Aorta (tissue), 5 donors: ENCODE data around the gene CADM3. TPM values are rescaled to one million over a fixed set of nuclear protein-coding genes. Genes with fewer than 3 reads are reported as not detected.

Experiments
- ATAC-seq: fragments of 200-7000 bp; cut with Tn5 transposase; one replicate; pipeline ENCODE4 v1.9.1; 2022; ENCODE audit warnings: moderate library complexity; ENCODE audit not compliant: low FRiP score
- DNase-seq, 2 donors: peaks; one replicate each; pipeline ENCODE4 v3.0.0-alpha.2; 2020
- H3K27ac ChIP-seq, 2 donors: one replicate each; pipeline ENCODE4 v1.5.1; 2013; ENCODE audit warnings: low read length in 2 of 2, mild to moderate bottlenecking in 2 of 2, moderate library complexity in 2 of 2, control low read depth in 1 of 2, inconsistent platforms in 1 of 2, low read depth in 1 of 2
- H3K27me3 ChIP-seq, 2 donors: one replicate each; pipeline ENCODE4 v1.6.1; 2013; ENCODE audit warnings: control low read depth in 1 of 2, low read length in 1 of 2, mild to moderate bottlenecking in 1 of 2, moderate library complexity in 1 of 2; ENCODE audit not compliant: insufficient read depth in 2 of 2, control insufficient read depth in 1 of 2
- H3K36me3 ChIP-seq, 2 donors: one replicate each; pipeline ENCODE4 v1.6.1; 2013; ENCODE audit warnings: control low read depth in 1 of 2, low read length in 1 of 2, mild to moderate bottlenecking in 1 of 2; ENCODE audit not compliant: insufficient read depth in 2 of 2, control insufficient read depth in 1 of 2
- H3K4me1 ChIP-seq, 2 donors: one replicate each; pipeline ENCODE4 v1.6.1; 2013; ENCODE audit warnings: low read length in 2 of 2, control low read depth in 1 of 2, mild to moderate bottlenecking in 1 of 2, moderate library complexity in 1 of 2; ENCODE audit not compliant: insufficient read depth in 2 of 2, control insufficient read depth in 1 of 2
- H3K4me3 ChIP-seq, 2 donors: one replicate each; pipeline ENCODE4 v1.5.1; 2013; ENCODE audit warnings: low read length in 2 of 2, control low read depth in 1 of 2, mild to moderate bottlenecking in 1 of 2
- H3K9me3 ChIP-seq: one replicate; pipeline ENCODE4 v1.6.1; 2013; ENCODE audit warnings: mild to moderate bottlenecking, low read length; ENCODE audit not compliant: control insufficient read depth
- WGBS, 2 donors: extraction: QIAGEN DNeasy Blood & Tissue Kit; methylation state at CpG; one replicate each; pipeline ENCODE4 v1.1.7; 2013; 5-methylcytosine and 5-hydroxymethylcytosine counted together
- intact Hi-C, 2 donors: fragments of 100-400 bp; cut with DNase I; formaldehyde crosslinking; loops; one replicate each; pipeline versions ENCODE4 v1.14.2 to v1.15.0; 2022
- polyA plus RNA-seq, 2 donors: library from polyadenylated mRNA; stranded (reverse); fragments of 200-250 nt; gene quantifications; one replicate each; pipeline ENCODE4 v1.2.3, GENCODE V29; 2013
- total RNA-seq, 2 donors: library from RNA; stranded (reverse); fragmentation: NEBNext Ultra II Directional; extraction: Animal tissue kit (Norgen Biotek cat#: 25700); gene quantifications; one replicate each; pipeline ENCODE4 v1.2.1, GENCODE V29; 2021
- donor health status: healthy with polysubstance abuse.
- donor health status: Bipolar disorder and iron deficiency.
- donor health status: DM: no; HTN: no; CAD: no.
- donor health status: DM: no; HTN: no; CAD: no.
- donor health status: DM: yes; HTN: yes; CAD: no.

Gene CADM3
- total and polyA plus RNA-seq, 4 donors = 0.75 to 41.2 (median 10.9) TPM; not detected in 1

DNA sequence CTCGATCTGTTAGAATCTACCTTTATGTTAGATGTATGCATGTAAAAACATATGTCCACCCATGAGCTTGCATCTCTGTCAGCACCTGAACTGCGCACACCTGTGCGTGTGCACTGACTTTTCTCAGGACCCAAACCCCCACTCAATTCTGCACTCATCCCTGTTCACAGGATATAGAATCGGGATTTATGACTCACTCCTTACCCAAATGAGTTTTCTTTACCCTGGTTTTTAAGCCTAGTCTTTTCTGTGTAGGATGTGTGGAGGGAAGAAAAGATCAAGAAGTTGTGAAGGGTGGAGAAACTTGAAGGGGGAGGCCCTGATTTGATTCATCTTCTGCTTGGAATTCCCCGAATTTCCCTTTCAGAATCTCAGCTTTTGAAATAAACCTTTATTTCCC, 35.7 kb downstream of the CADM3 start:
- intact Hi-C loops = no loop called here
- Histone ChIP-seq H3K27me3 (no peaks in the 10 kb centered on the region), H3K4me3 (no peak overlapping the region)

DNA sequence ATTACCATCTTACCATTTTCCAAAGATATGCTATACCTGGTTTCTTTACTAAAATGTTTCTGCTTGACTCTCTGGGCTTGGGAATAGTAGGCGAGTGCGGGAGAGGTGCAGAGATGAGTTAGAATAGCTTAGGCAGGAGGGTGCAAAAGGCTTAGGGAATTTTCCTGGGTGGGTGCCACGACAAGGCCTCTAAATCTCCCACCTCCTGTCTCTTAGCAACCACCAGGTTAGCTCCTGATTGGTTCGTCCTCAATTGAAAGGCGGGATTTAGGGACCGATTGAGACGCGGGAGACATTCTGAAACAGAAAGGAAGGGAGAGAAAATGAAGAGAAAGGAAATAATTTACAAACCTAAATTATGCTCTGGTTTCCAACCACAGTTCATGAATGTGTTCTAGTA, 36.4 kb downstream of the CADM3 start:
- 23% methylated on average over 8 of the region's 8 CpGs for whole genome bisulfite sequencing, 2 donors
- H3K36me3 ChIP-seq = no peaks in the 10 kb centered on the region
- H3K27me3 ChIP-seq = no peaks in the 10 kb centered on the region
- H3K4me1 ChIP-seq = no peaks in the 10 kb centered on the region
- intact Hi-C loops = no loop called here
- no peaks in the 10 kb centered on the region for H3K9me3 ChIP-seq
- ATAC-seq = no peak
- no peak for DNase-seq
- no peak overlapping the region for H3K27ac ChIP-seq
- H3K4me3 ChIP-seq = no peak overlapping the region

More for the DNA sequence above, 35.7 kb downstream of the CADM3 start:
- 87 to 88% methylated on average over 5 of the region's 5 CpGs for WGBS, 2 donors
- H3K4me1 ChIP-seq = no peaks in the 10 kb centered on the region
- H3K27ac ChIP-seq = no peak overlapping the region
- no peaks in the 10 kb centered on the region for H3K9me3 ChIP-seq
- DNase-seq (no peak), ATAC-seq (no peak)
- no peaks in the 10 kb centered on the region for H3K36me3 ChIP-seq

DNA sequence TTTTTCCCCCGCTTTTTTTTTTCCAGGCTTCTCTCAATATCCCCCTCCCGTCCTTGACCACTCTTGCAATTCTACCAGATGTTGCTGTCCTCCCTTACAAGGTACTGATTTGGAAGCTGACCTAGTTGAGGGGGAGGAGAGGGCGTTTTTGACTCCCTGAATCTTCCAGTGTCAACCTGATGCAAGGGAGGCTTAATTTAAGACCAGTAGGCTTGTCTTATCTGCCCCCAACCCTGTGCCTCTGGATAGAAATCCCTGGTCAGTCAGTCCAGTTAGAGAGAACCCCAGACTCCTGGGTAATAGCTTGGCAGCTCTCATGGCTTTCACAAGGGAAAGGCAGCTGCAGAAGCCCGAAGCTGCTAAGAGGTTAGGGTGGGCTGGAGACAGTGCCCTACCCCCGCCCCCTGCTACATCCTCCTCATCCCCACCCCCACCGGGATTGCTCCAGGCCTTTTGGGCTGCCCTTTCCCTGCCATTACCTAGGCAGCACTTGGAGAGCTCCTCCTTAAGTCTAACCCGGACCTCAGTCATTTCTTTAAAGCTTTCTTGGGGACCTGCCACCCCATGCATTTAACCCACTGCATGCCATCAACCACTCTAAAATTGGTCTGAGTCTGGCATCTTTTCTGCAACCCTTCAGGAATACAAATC, 36.9 kb downstream of the CADM3 start:
- H3K36me3 ChIP-seq = no peaks in the 10 kb centered on the region
- no peaks in the 10 kb centered on the region for H3K4me1 ChIP-seq
- DNase-seq (no peak), ATAC-seq (no peak)
- intact Hi-C loops = no loop called here
- WGBS, 2 donors = 2 to 4% methylated on average over 7 of the region's 7 CpGs
- no peak overlapping the region for H3K27ac ChIP-seq
- no peak overlapping the region for H3K4me3 ChIP-seq
- H3K27me3 ChIP-seq = no peaks in the 10 kb centered on the region
- no peaks in the 10 kb centered on the region for H3K9me3 ChIP-seq

DNA sequence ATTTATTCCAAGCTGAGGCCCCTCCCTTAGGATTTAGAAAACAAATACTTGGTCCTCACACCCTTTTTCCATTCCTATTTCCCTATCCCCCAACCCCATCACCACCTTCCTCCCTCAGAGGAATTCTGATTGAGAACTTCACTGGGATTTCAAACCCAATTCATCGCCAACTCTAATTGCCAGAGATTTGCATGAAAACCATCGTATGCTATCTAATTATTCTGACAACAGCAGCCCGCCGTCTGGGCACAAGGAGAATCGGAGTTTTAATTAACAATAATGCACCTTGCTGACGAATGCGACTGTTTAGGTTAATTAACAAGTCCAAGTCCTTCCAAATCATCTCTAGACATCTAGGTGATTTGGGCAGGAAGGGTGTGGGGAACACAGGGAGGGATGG, 37.6 kb downstream of the CADM3 start:
- no peak overlapping the region for H3K27ac ChIP-seq
- no peak overlapping the region for H3K4me3 ChIP-seq
- no peaks in the 10 kb centered on the region for H3K27me3 ChIP-seq
- intact Hi-C loops = no loop called here
- DNase-seq = no peak
- H3K9me3 ChIP-seq = no peaks in the 10 kb centered on the region
- WGBS, 2 donors = 77 to 78% methylated on average over 7 of the region's 7 CpGs
- no peak for ATAC-seq
- H3K4me1 ChIP-seq = no peaks in the 10 kb centered on the region
- no peaks in the 10 kb centered on the region for H3K36me3 ChIP-seq

DNA sequence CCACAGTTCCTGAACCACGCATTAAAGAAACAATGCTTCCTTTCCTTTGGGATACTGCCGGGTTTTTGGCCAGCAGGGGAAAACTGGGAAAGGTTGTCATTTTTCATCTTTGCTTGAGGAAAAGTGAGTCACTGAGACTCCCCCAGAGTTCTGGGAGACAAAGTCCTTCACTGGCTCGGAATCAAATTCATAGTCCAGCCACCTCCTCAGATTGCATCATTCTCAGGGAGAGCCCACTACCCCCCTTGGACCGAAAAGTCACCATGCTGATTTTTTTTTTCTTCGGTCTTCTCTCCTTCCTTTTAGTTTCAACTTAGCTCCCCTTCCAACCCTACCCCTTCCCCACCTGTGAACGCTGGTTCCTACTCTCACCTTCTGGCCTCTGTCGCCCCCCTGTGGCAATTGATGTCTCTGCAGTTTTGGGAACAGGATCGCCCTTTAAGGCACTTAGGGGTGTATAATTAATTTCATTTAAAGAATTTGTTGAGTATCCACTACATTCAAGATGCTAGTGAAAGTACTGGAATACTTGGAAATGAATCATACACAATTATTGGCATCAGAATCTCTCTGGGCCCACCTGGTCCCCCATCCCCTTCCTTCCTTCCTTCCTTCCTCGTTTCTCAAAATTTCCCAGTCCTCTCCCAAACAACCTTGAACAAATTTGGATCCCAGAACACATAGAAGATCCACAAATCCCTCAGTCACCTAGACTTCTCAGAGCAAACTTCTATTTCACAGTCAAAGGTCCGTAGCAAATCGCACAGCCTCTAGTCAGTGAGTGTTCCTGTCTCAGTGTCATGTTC, 40.1 kb downstream of the CADM3 start:
- Histone ChIP-seq H3K9me3 (no peaks in the 10 kb centered on the region), H3K4me3 (no peak overlapping the region), H3K27ac (no peak overlapping the region), H3K4me1 (no peaks in the 10 kb centered on the region), H3K27me3 (no peaks in the 10 kb centered on the region), H3K36me3 (no peaks in the 10 kb centered on the region)
- ATAC-seq = no peak
- intact Hi-C loops = loop anchor here (5.0 kb wide), 1 partner anchor 49 kb away; no protein-coding TSS in a partner anchor
- no peak for DNase-seq
- WGBS, 2 donors = 27 to 34% methylated on average over 11 of the region's 11 CpGs

DNA sequence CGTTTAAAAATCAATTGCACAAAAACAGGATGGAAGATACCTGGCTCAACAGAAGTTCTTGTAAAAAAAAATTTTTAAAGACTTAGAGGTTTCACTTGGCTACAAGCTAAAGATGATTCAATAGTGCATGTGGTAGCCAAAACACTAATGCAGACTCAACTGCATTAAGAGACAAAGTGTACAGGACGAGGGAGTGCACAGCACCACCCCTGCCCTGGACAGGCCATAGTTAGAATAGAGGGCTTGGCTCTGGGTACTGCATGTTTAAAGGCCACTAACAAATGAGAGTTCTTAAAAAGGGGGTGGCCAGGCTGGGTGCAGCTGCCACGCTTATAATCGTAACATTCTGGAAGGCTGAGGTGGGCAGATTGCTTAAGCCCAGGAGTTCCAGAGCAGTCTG, 41.2 kb downstream of the CADM3 start:
- intact Hi-C loops = loop anchor here (5.0 kb wide), 1 partner anchor 50 kb away; no protein-coding TSS in a partner anchor
- DNase-seq = no peak
- H3K9me3 ChIP-seq = no peaks in the 10 kb centered on the region
- ATAC-seq = no peak
- no peaks in the 10 kb centered on the region for H3K36me3 ChIP-seq
- no peaks in the 10 kb centered on the region for H3K4me1 ChIP-seq
- no peaks in the 10 kb centered on the region for H3K27me3 ChIP-seq
- no peak overlapping the region for H3K4me3 ChIP-seq
- H3K27ac ChIP-seq = no peak overlapping the region
- 75 to 76% methylated on average over 4 of the region's 4 CpGs for WGBS, 2 donors

DNA sequence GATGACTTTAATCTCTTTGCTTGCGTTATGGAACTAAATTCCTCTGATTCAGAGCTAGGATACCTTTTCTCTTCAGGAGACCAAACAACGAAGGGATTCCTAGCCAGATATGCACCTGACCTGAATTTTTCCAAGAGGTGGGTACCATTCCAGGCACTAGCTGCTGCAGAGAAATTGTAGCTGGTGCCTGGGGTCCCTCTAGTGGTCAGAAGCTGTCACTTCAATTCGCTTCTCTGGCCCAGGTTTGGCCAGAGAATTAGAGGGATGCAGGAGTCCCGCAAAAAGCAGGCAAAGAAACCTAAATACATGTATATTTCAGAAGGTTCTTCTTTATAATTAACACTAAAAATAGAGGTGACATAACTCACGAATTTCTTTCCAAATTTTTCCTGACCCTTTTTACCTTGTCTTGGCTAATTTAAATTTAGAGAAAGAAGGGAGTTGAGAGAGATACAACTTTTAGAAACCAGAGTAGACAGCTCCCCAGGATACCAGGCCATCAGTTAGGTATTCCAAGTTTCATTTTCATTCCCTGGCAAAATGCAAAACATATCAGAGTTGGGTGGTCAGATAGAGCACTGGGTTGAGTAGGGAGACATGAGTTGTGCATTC, 42.8 kb downstream of the CADM3 start:
- DNase-seq (no peak), ATAC-seq (peak; percentile 73)
- H3K4me3 ChIP-seq = no peak overlapping the region
- no peaks in the 10 kb centered on the region for H3K9me3 ChIP-seq
- H3K36me3 ChIP-seq = no peaks in the 10 kb centered on the region
- WGBS, 2 donors = 5 to 6% methylated on average over 5 of the region's 5 CpGs
- no peak overlapping the region for H3K27ac ChIP-seq
- no peaks in the 10 kb centered on the region for H3K27me3 ChIP-seq
- intact Hi-C loops = loop anchor here (5.0 kb wide), 1 partner anchor 52 kb away; no protein-coding TSS in a partner anchor
- no peaks in the 10 kb centered on the region for H3K4me1 ChIP-seq

DNA sequence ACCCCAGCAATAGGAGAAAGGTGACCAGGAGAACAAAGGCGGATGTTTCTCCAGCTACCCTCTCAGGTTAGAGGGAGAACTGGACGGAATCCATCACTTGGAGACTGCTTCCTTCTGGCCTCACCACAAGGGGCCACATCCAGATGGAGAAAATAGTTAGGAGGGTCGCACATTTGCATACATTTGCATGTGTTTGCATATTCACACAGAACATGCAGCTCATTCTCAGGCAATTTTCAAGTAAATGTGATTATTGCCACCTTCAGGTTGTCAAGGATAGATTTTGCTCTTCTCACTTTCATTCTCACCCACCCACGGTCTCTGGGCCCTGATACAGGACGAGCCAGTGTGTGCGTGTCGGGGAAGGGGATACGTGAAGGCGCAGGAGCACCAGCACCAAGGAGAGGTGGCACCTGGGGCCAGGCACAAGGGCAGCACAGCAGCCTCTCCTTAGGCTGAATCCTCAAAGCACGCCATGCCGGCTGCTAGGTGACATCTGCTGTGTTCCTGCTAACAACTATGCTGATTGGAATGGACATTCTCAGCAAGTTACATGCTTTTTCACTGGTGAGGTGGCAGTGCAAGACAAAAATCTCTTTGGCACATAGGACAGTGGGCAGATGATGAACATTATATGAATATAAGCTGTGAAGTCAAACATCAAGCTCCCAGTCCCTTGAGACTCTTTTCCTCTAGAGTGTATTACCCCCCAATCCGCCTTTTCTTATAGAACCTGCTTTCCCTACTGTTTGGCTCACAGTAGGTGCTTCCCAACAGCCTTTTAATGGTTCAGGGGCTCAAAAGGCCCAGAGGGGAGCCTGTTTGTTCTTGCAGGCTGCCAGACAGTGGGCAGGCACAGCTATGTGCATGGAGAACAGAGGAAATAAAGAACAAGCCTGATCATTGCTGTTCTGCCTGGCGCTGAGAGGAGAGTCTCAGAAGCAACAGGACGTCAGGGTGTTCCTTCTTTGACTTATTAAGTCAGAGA, 47.5 kb downstream of the CADM3 start:
- Histone ChIP-seq H3K4me3 (no peak overlapping the region), H3K4me1 (no peaks in the 10 kb centered on the region), H3K27ac (no peak overlapping the region), H3K27me3 (no peaks in the 10 kb centered on the region), H3K9me3 (no peaks in the 10 kb centered on the region), H3K36me3 (no peaks in the 10 kb centered on the region)
- ATAC-seq (no peak), DNase-seq (no peak)
- intact Hi-C loops = no loop called here
- 25 to 34% methylated on average over 14 of the region's 14 CpGs for WGBS, 2 donors
